ENCODE measurements around the gene ST3GAL2.

DNA sequence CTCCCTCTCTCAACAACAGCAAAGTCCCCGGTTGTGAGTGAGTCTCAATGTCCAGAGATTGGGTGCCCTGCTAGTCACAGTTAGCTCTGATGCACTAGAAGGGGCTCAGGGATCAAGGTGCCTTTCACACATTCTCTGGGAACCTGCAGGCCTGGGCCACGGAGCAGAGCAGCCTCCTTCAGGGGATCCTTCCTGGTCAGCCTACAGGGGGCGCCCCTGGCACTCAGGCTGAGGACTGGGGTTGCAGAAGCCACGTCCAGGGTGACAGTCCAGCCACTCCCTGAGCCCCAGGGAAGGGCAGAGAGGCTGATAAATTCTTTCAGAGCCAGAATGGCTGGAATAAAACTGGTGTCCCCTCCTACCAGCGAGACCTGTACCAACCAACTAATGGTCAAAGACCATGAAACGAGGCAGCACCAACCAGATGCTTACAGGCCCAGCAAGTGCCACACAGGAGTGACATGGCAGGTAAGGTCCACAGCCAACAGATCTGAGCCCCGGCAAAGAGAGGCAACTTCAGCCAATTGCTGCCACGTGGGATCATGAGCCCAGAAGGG lies 43.5 kb downstream of the ST3GAL2 start:
- TF ChIP-seq, protein P1, sequence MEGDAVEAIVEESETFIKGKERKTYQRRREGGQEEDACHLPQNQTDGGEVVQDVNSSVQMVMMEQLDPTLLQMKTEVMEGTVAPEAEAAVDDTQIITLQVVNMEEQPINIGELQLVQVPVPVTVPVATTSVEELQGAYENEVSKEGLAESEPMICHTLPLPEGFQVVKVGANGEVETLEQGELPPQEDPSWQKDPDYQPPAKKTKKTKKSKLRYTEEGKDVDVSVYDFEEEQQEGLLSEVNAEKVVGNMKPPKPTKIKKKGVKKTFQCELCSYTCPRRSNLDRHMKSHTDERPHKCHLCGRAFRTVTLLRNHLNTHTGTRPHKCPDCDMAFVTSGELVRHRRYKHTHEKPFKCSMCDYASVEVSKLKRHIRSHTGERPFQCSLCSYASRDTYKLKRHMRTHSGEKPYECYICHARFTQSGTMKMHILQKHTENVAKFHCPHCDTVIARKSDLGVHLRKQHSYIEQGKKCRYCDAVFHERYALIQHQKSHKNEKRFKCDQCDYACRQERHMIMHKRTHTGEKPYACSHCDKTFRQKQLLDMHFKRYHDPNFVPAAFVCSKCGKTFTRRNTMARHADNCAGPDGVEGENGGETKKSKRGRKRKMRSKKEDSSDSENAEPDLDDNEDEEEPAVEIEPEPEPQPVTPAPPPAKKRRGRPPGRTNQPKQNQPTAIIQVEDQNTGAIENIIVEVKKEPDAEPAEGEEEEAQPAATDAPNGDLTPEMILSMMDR (IDR thresholded peaks at IDR 0.05): peak in 1 of 3 donors; percentile 27
- no peak for TF ChIP-seq EP300 (IDR thresholded peaks at IDR 0.05)

Data from ovary (tissue), 3 donors.